ENCODE data around the gene PCYOX1L.

PCYOX1L gene

GRCh38 chr5:149365418-149365817 lies 7.6 kb downstream of the PCYOX1L start:
- intact Hi-C loops (cut with DNase I) = no loop called here
- DNase-seq = no peak

GRCh38 chr5:149366169-149366729 lies 8.4 kb downstream of the PCYOX1L start:
- DNase-seq = no peak
- intact Hi-C loops (cut with DNase I) = no loop called here

GRCh38 chr5:149367249-149367971 lies 9.6 kb downstream of the PCYOX1L start:
- intact Hi-C loops (cut with DNase I) = no loop called here
- peak in 4 of 10 donors; percentile 39 to 60 (median 52) for DNase-seq

GRCh38 chr5:149367972-149368645 lies 10.3 kb downstream of the PCYOX1L start:
- DNase-seq = no peak
- intact Hi-C loops (cut with DNase I) = no loop called here

- DNase-seq = no peak
- intact Hi-C loops (cut with DNase I) = loop anchor here (2.0 kb wide), 1 partner anchor 54 kb away; no protein-coding TSS in a partner anchor
Measured at GRCh38 chr5:149370878-149371277, 13.0 kb downstream of the PCYOX1L start.

- DNase-seq = peak in 6 of 10 donors; percentile 46 to 92 (median 58)
- intact Hi-C loops (cut with DNase I) = loop anchor here (2.0 kb wide), 1 partner anchor 55 kb away; no protein-coding TSS in a partner anchor
Measured at GRCh38 chr5:149371296-149371962, 13.6 kb downstream of the PCYOX1L start.

GRCh38 chr5:149372076-149372795 lies 14.4 kb downstream of the PCYOX1L start:
- no peak for DNase-seq
- intact Hi-C loops (cut with DNase I) = no loop called here

- no peak for DNase-seq
- intact Hi-C loops (cut with DNase I) = no loop called here
Measured at GRCh38 chr5:149372932-149373331, 15.1 kb downstream of the PCYOX1L start.

GRCh38 chr5:149374303-149374702 lies 16.5 kb downstream of the PCYOX1L start:
- no peak for DNase-seq
- intact Hi-C loops (cut with DNase I) = no loop called here

- intact Hi-C loops (cut with DNase I) = no loop called here
- no peak for DNase-seq
Measured at GRCh38 chr5:149374801-149375200, 17.0 kb downstream of the PCYOX1L start.

GRCh38 chr5:149375434-149375833 lies 17.6 kb downstream of the PCYOX1L start:
- intact Hi-C loops (cut with DNase I) = no loop called here
- DNase-seq = no peak

- intact Hi-C loops (cut with DNase I) = no loop called here
- DNase-seq = no peak
Measured at GRCh38 chr5:149376104-149376503, 18.3 kb downstream of the PCYOX1L start.

- DNase-seq = no peak
- intact Hi-C loops (cut with DNase I) = no loop called here
Measured at GRCh38 chr5:149376711-149377447, 19.0 kb downstream of the PCYOX1L start.

- intact Hi-C loops (cut with DNase I) = no loop called here
- no peak for DNase-seq
Measured at GRCh38 chr5:149378241-149378820, 20.5 kb downstream of the PCYOX1L start.

- DNase-seq = peak in 1 of 10 donors; percentile 67
- intact Hi-C loops (cut with DNase I) = no loop called here
Measured at GRCh38 chr5:149379177-149379761, 21.4 kb downstream of the PCYOX1L start, which contains the start of gene IL17B. IL17B (minus strand) TSS chr5:149379292; CDS start chr5:149379225, 67 bp downstream.

- no peak for DNase-seq
- intact Hi-C loops (cut with DNase I) = loop anchor here (5.0 kb wide), 1 partner anchor 187 kb away; no protein-coding TSS in a partner anchor
Measured at GRCh38 chr5:149379818-149380374, 22.1 kb downstream of the PCYOX1L start.

GRCh38 chr5:149380466-149381121 lies 22.7 kb downstream of the PCYOX1L start:
- peak in 1 of 10 donors; percentile 68 for DNase-seq
- intact Hi-C loops (cut with DNase I) = loop anchor here (5.0 kb wide), 1 partner anchor 187 kb away; no protein-coding TSS in a partner anchor

Data from posterior cingulate gyrus (tissue), 11 donors.